GM12873 (cell line): Measurements from ENCODE around the gene PROZ.

Experiments used
- TF ChIP-seq, protein P1 (sequence below): IDR thresholded peaks from 2 replicates; pipeline ENCODE4 v1.5.1; 2012; ENCODE audit warnings: low read depth, mild to moderate bottlenecking, moderate library complexity, low read length, control low read depth; ENCODE audit not compliant: insufficient read depth; ENCODE audit errors: missing control alignments

PROZ gene

GRCh38 chr13:113184568-113185440 is 26.4 kb downstream of the PROZ start:
- TF ChIP-seq, protein P1, sequence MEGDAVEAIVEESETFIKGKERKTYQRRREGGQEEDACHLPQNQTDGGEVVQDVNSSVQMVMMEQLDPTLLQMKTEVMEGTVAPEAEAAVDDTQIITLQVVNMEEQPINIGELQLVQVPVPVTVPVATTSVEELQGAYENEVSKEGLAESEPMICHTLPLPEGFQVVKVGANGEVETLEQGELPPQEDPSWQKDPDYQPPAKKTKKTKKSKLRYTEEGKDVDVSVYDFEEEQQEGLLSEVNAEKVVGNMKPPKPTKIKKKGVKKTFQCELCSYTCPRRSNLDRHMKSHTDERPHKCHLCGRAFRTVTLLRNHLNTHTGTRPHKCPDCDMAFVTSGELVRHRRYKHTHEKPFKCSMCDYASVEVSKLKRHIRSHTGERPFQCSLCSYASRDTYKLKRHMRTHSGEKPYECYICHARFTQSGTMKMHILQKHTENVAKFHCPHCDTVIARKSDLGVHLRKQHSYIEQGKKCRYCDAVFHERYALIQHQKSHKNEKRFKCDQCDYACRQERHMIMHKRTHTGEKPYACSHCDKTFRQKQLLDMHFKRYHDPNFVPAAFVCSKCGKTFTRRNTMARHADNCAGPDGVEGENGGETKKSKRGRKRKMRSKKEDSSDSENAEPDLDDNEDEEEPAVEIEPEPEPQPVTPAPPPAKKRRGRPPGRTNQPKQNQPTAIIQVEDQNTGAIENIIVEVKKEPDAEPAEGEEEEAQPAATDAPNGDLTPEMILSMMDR: no peak

GRCh38 chr13:113186061-113186900 is 27.8 kb downstream of the PROZ start:
- TF ChIP-seq, protein P1: no peak

DNA sequence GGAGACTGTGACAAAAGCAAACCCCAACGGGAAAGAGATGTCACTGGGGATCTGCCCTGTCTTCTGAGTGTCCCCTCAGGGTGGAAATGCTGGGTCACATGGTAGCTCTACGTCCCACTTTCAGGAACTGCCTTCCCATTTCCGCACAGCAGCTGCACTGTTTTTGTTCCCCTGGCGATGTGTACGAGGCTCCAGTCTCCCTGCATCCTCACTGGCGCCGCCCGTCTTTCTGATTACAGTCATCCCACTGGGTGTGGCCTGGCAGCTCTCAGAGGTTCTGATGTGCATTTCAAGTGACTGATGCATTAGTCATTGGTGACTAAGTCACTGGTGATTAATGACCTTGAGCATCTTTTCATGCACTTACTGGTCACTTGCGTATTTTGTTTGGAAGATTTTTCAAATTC is 28.8 kb downstream of the PROZ start:
- TF ChIP-seq, protein P1: no peak

GRCh38 chr13:113187883-113188665 is 29.6 kb downstream of the PROZ start:
- TF ChIP-seq, protein P1: no peak

GRCh38 chr13:113190181-113190580 is 31.7 kb downstream of the PROZ start:
- TF ChIP-seq, protein P1: no peak

- TF ChIP-seq, protein P1: no peak
Observed at GRCh38 chr13:113192279-113192678, 33.8 kb downstream of the PROZ start.
